Activated T-helper 9 cell treated with anti-CD3 and anti-CD28 coated beads, Interleukin-2, amount 50 U/mL, for 16 hours (primary cell): ENCODE measurements around the gene ZNF407.

ENCODE experiments used
- DNase-seq: peaks from one replicate; pipeline ENCODE4 v3.0.0-alpha.2; 2020; ENCODE audit warnings: low read depth

ZNF407 gene

DNA sequence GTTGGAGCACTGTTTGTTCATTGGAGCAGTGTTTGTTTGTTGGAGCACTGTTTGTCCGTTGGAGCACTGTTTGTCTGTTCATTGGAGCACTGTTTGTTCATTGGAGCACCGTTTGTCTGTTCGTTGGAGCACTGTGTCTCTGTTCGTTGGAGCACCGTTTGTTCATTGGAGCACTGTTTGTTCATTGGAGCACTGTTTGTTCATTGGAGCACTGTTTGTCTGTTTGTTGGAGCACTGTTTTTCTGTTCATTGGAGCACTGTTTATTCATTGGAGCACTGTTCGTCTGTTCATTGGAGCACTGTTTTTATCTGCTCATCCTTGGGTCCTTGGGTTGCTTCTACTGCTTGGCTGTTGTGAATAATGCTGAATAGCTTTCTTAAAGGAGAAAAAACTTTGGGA is 74.7 kb downstream of the ZNF407 start:
- DNase-seq: no peak

DNA sequence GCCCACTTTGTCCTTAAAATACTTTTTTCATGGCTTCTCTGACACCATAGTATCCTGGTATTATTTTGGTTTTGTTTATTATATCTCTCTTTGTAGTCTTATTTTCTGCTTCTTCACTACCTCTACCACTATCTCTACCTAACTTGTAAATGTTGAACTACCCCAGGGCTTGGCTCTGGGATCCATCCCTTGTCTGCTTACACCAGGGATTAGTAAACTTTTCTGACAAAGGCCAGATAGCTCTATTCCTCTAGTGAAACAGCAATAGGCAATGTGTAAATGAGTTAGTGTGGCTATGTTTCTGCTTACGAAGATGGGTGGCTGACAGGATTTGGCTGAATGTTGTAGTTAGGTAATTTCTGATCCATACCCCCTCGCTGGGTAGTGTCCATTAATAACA is 76.8 kb downstream of the ZNF407 start:
- DNase-seq: no peak

DNA sequence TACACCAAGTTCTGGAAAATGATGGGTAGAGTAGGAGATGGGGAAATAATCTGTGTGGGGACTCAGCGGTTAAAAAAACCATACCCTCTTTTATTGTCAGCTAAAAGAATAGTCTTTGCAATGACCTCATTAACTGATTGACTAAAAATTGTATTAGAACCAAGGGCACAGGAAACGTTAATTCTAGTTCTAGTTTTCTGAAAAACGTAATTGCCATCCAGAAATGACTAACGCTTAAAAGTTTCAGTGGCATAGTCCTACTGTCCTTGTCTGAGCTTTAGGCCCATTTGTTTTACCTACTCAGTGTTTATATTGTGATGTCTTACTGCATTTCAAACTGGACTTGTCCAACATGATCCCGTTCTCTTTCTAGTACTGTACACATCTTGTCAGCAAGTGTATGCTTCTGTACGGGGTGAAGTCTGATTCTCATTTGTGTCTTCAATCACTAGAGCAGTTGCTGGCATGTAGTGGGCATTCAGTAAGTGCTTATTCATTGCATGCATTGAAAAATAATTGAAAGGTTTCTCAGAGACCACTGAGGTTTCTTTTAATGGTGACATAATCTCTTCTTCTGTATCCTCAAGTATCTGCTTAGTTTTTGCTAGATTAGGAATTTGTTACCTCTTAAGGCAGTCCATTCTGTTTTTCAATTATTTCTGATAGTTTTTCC is 81.5 kb downstream of the ZNF407 start:
- DNase-seq: no peak

- no peak for DNase-seq
These were observed 82.0 kb downstream of the ZNF407 start for GRCh38 chr18:74679679-74680076.

GRCh38 chr18:74682141-74682990 is 84.7 kb downstream of the ZNF407 start:
- DNase-seq: no peak

GRCh38 chr18:74682991-74683297 is 85.3 kb downstream of the ZNF407 start:
- DNase-seq: no peak

- no peak for DNase-seq
These were observed 85.9 kb downstream of the ZNF407 start for GRCh38 chr18:74683573-74683972.

GRCh38 chr18:74689251-74689650 is 91.6 kb downstream of the ZNF407 start:
- no peak for DNase-seq

DNA sequence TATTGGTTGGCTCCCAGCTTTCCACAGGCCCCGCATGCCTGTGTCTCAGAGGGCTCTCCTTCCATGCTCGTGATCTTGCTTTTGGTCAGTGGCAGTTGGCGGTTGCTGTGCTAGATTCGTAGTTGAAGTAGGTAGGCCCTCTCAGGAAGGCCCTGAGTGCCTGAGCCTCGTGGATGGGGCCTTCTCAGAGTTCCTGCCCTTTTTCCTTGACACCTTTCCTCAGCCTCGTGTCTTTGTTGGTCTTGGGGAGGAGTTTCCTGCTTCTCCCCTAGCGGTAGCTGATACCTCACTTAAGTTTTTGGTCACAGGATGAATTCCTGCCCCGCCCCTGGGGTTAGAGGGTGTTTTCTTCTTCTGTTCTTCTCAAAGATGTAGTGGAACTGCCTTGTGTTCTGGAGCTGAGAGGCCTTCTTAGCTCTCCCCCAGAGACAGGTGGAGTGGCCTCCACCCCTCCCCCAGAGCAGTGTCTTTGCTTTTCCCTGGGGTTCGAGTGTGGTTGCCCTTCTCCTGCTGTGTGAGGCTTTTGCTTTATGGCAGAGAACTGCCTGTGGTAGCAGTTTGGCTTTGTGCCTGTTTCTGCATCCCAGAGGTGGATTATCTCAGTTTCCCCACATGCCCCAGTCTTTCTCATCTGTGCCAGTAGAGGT is 94.8 kb downstream of the ZNF407 start:
- no peak for DNase-seq

DNA sequence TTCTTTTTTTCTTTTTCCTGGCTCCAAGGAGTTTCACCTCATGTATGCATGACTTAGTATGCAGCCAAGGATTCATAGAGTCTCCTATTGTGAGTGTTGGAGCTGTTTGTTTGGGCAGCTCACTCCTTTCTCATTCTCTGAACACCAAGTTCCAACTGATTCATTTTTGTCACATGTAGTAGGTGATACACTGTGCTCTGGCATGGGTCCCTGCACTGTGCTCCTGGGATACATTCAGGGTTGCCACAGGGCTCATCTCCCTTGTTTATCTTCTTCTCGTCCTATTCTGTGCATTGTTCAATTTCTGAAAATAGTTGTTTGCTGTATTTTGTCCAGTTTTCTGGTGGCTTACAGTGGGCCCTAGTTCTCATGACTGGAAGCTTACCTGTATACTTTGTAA is 96.8 kb downstream of the ZNF407 start:
- DNase-seq: no peak

DNA sequence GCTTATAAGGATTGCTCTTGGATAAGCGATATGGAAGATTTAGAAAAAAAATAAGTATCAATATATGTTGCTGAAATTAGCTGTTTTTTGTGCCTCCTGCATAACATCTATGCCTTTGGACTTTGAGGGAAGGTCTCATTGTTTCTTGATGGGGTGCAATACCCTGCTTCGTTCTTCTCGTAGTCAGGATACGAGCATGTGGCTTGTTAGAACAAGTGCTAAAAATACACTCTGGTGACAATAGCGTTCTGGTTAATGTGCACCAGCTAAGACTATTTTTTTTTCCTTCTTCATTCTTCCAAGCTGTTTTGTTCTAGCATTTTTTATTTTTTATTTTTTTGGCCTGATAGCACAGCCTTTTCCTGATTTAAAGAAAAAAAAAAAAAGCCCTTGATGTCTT is 97.5 kb downstream of the ZNF407 start:
- no peak for DNase-seq

DNA sequence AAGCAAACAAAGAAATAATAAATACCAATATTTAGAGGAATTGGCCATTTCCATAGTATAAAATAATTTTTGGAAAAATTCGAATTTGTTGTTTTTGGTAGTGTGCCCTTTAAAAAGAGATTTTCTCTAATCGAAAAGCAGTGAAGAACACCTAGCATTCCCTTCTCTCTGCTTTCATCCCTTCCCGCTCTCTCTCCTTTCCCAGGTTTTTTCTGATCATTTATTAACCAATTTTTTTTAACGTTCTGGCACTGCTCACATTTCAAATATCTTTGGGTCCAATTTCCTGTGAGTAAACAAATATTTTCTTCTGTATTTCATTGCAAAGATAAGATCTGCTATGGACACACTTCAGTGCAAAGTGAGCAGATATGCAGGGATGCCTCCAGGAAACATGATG is 101.2 kb downstream of the ZNF407 start:
- DNase-seq: no peak

DNA sequence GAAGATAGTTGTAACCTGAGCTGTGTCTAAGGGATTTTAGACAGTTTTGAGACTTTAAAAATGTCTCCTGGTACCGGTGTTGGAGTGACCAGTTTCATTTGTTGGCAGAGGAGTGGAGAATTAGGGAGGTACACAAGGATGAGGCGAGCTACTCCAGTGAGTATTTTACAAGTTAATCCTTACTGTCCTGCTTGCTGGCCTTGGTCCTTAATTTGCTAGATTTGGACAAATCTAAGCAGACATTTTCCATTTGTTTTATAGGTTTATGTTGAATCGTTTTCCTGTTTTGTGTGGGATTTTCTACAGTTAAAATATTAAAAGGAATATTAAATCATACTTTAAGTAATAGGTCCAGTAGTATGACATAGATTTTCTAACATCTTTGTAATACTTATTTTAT is 101.8 kb downstream of the ZNF407 start:
- DNase-seq: no peak

- DNase-seq: no peak
These were observed 105.3 kb downstream of the ZNF407 start for GRCh38 chr18:74702950-74703349.

DNA sequence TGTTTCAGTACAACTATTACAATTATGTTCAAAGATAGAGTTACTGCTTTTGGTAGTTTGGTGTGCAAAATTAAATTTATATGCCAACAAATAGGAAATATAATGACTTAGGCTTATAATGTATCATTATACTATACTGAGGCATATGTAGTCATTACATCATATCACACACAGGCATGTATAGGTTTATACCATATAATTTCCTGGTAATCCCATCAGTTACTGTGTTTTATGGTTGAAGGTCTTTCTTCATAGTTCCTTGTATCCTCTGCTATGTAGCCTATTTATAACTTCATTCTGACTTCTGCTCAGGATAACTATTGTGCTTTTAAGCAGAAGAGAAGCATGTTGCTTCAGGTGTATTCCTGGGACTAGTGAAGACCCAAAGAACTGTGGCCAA is 110.5 kb downstream of the ZNF407 start:
- no peak for DNase-seq

- no peak for DNase-seq
These were observed 111.8 kb downstream of the ZNF407 start for GRCh38 chr18:74709452-74709851.

- DNase-seq: no peak
These were observed 116.5 kb downstream of the ZNF407 start for GRCh38 chr18:74714120-74714519.

DNA sequence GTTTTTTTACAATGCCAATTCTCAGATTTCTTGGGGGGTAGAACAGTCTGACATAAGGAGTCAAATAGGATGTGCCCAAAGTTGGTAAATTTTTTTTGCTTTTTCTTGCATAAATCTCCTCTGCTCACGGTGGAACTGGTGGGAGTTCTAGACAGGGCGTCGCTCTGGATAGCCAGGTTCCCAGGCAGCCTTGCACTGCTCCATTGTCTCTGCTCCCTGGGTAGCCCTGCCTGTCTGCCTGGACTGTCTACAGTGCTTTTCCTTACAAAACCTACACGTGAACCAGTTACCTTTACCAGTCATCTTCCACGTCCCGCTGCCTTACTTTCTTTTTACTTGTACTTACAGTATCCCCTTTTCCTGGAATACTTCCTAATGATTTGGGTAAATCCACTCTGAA is 117.1 kb downstream of the ZNF407 start:
- no peak for DNase-seq

DNA sequence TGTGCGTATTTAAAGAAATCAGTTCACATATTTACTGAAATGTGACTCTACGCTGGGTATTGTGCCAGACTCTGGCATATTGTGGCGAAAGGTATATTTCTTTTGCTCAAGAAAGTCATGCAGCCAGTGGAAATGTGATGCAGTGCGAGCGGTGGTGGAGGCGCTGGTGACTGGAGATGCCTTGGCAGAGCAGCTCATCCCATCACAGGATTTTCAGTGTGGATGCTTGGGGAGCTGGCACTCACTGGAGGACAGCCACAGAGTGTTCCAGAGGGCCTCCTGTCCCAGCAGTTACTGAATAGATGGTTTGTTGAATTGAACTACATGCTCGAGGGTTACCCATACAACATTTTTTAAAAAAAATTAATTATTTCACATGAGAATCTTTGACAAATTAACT is 117.6 kb downstream of the ZNF407 start:
- no peak for DNase-seq

DNA sequence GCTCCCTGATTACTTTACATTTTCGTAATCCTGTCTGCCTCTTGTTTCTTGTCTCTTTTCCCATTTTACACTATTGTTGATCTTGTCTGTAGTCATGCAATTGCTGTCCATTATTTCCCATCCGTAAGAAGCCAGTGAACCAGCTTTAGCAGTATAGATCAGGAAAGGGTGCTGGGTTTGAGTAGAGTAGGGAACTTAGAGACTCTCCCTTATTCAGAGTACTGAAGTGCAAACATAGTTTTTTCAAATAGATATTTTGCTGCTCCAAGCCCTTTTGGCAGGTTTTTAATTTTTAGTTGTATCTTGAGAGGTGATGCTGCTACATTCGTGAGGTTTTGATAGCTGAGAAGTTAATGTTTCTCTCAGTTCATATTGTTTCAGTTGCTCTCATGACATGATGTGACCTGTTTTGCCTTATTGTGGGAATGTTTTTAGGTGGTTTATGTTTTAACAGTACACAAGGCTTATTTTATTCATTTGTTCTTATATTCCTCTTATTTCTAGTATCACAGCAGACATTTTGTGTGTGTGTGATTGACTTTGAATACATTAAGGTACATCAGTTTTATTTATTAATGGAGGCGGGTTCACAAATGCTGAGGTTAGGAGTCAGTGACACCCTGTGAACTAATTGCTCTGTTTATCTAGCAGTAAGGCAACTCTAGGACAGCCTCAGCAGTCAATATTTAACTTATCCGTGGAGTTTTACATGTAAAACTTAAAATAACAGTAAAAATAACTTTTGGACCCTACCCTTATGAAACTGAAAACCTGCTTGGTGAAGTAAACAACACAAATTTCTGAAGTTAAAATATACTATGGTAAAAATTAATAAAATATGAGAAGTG is 118.4 kb downstream of the ZNF407 start:
- DNase-seq: no peak

GRCh38 chr18:74718312-74718711 is 120.6 kb downstream of the ZNF407 start:
- DNase-seq: no peak

GRCh38 chr18:74722237-74722636 is 124.6 kb downstream of the ZNF407 start:
- no peak for DNase-seq
